Erythroblast (primary cell): ENCODE data around the gene CDC14A.

ENCODE experiments used
- GATA1 ChIP-seq: IDR thresholded peaks from 2 replicates; pipeline ENCODE4 v1.6.1; 2011; ENCODE audit warnings: low read depth, mild to moderate bottlenecking, control low read depth, low read length, moderate library complexity
- POLR2A ChIP-seq: IDR thresholded peaks from 2 replicates; pipeline ENCODE4 v1.6.1; 2011; ENCODE audit warnings: mild to moderate bottlenecking, low read length

- no peak for TF ChIP-seq POLR2A
- TF ChIP-seq GATA1, result no peak
Measured at GRCh38 chr1:100304921-100305320, 47.4 kb upstream of the CDC14A start.
